ENCODE results near the gene NFATC2IP. TPM values are rescaled to one million over a fixed set of nuclear protein-coding genes. Genes with fewer than 3 reads are reported as not detected.

Gene NFATC2IP
- total RNA-seq, 1 donor from 2014 or later = 63.9 TPM

- Mint-ChIP-seq H3K4me1 (no peaks in the 10 kb centered on the region), H3K27me3 (ENCODE audit: low read depth) (peaks cover 6% of the 10 kb centered on the region), H3K36me3 (ENCODE audit: low read depth) (no peaks in the 10 kb centered on the region), H3K27ac (ENCODE audit: unreplicated experiment) (no peak overlapping the region), H3K9me3 (no peaks in the 10 kb centered on the region), H3K4me3 (no peak overlapping the region)
- TF ChIP-seq, protein P1, sequence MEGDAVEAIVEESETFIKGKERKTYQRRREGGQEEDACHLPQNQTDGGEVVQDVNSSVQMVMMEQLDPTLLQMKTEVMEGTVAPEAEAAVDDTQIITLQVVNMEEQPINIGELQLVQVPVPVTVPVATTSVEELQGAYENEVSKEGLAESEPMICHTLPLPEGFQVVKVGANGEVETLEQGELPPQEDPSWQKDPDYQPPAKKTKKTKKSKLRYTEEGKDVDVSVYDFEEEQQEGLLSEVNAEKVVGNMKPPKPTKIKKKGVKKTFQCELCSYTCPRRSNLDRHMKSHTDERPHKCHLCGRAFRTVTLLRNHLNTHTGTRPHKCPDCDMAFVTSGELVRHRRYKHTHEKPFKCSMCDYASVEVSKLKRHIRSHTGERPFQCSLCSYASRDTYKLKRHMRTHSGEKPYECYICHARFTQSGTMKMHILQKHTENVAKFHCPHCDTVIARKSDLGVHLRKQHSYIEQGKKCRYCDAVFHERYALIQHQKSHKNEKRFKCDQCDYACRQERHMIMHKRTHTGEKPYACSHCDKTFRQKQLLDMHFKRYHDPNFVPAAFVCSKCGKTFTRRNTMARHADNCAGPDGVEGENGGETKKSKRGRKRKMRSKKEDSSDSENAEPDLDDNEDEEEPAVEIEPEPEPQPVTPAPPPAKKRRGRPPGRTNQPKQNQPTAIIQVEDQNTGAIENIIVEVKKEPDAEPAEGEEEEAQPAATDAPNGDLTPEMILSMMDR (conservative IDR thresholded peaks at IDR 0.05) = no peak
- DNase-seq (ENCODE audit: low read depth, low spot score) = no peak
These were observed 59.1 kb downstream of the NFATC2IP start for GRCh38 chr16:29009838-29010166.

GRCh38 chr16:29011112-29011511 is 60.4 kb downstream of the NFATC2IP start:
- H3K4me3 Mint-ChIP-seq = no peak overlapping the region
- H3K36me3 Mint-ChIP-seq (ENCODE audit: low read depth) = no peaks in the 10 kb centered on the region
- no peak overlapping the region for H3K27ac Mint-ChIP-seq (ENCODE audit: unreplicated experiment)
- DNase-seq (ENCODE audit: low read depth, low spot score) = no peak
- H3K27me3 Mint-ChIP-seq (ENCODE audit: low read depth) = peaks cover under 1% of the 10 kb centered on the region
- H3K9me3 Mint-ChIP-seq = no peaks in the 10 kb centered on the region
- no peaks in the 10 kb centered on the region for H3K4me1 Mint-ChIP-seq
- TF ChIP-seq, protein P1 (conservative IDR thresholded peaks at IDR 0.05) = no peak

- DNase-seq (ENCODE audit: low read depth, low spot score) = no peak
- no peak overlapping the region for H3K4me3 Mint-ChIP-seq
- H3K27ac Mint-ChIP-seq (ENCODE audit: unreplicated experiment) = no peak overlapping the region
- no peaks in the 10 kb centered on the region for H3K36me3 Mint-ChIP-seq (ENCODE audit: low read depth)
- no peaks in the 10 kb centered on the region for H3K27me3 Mint-ChIP-seq (ENCODE audit: low read depth)
- TF ChIP-seq, protein P1 (conservative IDR thresholded peaks at IDR 0.05) = no peak
- no peaks in the 10 kb centered on the region for H3K9me3 Mint-ChIP-seq
- H3K4me1 Mint-ChIP-seq = no peaks in the 10 kb centered on the region
These were observed 61.1 kb downstream of the NFATC2IP start for GRCh38 chr16:29011851-29012250.

DNA sequence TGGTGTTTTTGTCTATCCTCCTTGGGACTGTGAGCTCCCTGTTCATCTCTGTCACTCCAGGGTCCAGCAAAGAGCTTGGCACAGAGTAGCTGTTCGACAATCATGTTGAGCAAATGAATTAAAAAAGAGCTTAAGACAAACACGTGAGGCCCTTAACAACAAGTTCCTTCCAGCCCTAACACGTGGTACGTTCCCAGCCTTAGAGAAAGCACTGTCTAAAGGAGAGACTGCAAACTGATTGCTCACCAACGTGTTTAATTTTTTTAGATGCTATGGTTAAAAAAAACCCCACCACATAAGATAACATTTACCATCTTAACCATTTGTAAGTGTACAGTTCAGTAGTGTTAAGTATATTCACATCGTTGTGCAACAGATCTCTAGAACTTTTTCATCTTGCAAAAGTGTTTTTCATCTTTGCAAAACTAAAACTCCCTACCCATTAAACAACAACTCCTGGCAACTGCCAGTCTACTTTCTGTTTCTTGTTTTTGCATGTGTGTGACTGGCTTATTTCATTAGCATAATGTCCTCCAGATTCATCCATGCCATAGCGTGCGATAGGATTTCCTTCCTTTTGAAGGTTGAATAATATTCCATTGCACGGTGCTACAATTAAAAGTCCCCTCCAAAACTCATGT is 62.3 kb downstream of the NFATC2IP start:
- no peaks in the 10 kb centered on the region for H3K36me3 Mint-ChIP-seq (ENCODE audit: low read depth)
- H3K27ac Mint-ChIP-seq (ENCODE audit: unreplicated experiment) = no peak overlapping the region
- H3K27me3 Mint-ChIP-seq (ENCODE audit: low read depth) = no peaks in the 10 kb centered on the region
- DNase-seq (ENCODE audit: low read depth, low spot score) = no peak
- TF ChIP-seq, protein P1 (conservative IDR thresholded peaks at IDR 0.05) = no peak
- H3K4me3 Mint-ChIP-seq = no peak overlapping the region
- no peaks in the 10 kb centered on the region for H3K4me1 Mint-ChIP-seq
- H3K9me3 Mint-ChIP-seq = no peaks in the 10 kb centered on the region

- H3K4me1 Mint-ChIP-seq = no peaks in the 10 kb centered on the region
- no peaks in the 10 kb centered on the region for H3K9me3 Mint-ChIP-seq
These were observed 63.9 kb downstream of the NFATC2IP start for GRCh38 chr16:29014561-29015069.

More at GRCh38 chr16:29014561-29015069, 63.9 kb downstream of the NFATC2IP start:
- H3K36me3 Mint-ChIP-seq (ENCODE audit: low read depth) = no peaks in the 10 kb centered on the region
- no peak for DNase-seq (ENCODE audit: low read depth, low spot score)
- TF ChIP-seq, protein P1 (conservative IDR thresholded peaks at IDR 0.05) = no peak
- H3K27ac Mint-ChIP-seq (ENCODE audit: unreplicated experiment) = no peak overlapping the region
- H3K4me3 Mint-ChIP-seq = no peak overlapping the region
- H3K27me3 Mint-ChIP-seq (ENCODE audit: low read depth) = no peaks in the 10 kb centered on the region

Other genes starting within 250 kb of the NFATC2IP start
- gene EIF3C, start 239.5 kb upstream of the NFATC2IP start, total RNA-seq = 901 and 985 TPM in 2 replicates
- 1.6 and 3.7 TPM in 2 replicates for gene NPIPB9, start 199.2 kb upstream of the NFATC2IP start, total RNA-seq
- gene ATXN2L, start 127.9 kb upstream of the NFATC2IP start, total RNA-seq = 272 and 276 TPM in 2 replicates
- gene TUFM, start 104.6 kb upstream of the NFATC2IP start, total RNA-seq = 197 and 205 TPM in 2 replicates
- gene SH2B1, start 87.1 kb upstream of the NFATC2IP start, total RNA-seq = 60.6 and 66.9 TPM in 2 replicates
- 3.1 and 3.3 TPM in 2 replicates for gene ATP2A1, start 72.4 kb upstream of the NFATC2IP start, total RNA-seq
- 19.9 and 20.2 TPM in 2 replicates for gene RABEP2, start 25.7 kb upstream of the NFATC2IP start, total RNA-seq
- not detected in 2 replicates for gene CD19, start 19.0 kb upstream of the NFATC2IP start, total RNA-seq
- 48.1 and 48.2 TPM in 2 replicates for gene SPNS1, start 23.8 kb downstream of the NFATC2IP start, total RNA-seq
- 4.9 and 6.2 TPM in 2 replicates for gene LAT, start 34.1 kb downstream of the NFATC2IP start, total RNA-seq

Measured in neural crest cell (in vitro differentiated cells).